Measurements from ENCODE around the gene TATDN3. TPM values are rescaled to one million over a fixed set of nuclear protein-coding genes. Genes with fewer than 3 reads are reported as not detected.
"Not testable (repeated sequence)": the region's sequence is repeated elsewhere in the genome, so short reads cannot be mapped to it uniquely, and the experiment has no call there.

TATDN3 gene, protein sequence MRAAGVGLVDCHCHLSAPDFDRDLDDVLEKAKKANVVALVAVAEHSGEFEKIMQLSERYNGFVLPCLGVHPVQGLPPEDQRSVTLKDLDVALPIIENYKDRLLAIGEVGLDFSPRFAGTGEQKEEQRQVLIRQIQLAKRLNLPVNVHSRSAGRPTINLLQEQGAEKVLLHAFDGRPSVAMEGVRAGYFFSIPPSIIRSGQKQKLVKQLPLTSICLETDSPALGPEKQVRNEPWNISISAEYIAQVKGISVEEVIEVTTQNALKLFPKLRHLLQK
- total RNA-seq, result 16.0 and 17.6 TPM in 2 replicates

DNA sequence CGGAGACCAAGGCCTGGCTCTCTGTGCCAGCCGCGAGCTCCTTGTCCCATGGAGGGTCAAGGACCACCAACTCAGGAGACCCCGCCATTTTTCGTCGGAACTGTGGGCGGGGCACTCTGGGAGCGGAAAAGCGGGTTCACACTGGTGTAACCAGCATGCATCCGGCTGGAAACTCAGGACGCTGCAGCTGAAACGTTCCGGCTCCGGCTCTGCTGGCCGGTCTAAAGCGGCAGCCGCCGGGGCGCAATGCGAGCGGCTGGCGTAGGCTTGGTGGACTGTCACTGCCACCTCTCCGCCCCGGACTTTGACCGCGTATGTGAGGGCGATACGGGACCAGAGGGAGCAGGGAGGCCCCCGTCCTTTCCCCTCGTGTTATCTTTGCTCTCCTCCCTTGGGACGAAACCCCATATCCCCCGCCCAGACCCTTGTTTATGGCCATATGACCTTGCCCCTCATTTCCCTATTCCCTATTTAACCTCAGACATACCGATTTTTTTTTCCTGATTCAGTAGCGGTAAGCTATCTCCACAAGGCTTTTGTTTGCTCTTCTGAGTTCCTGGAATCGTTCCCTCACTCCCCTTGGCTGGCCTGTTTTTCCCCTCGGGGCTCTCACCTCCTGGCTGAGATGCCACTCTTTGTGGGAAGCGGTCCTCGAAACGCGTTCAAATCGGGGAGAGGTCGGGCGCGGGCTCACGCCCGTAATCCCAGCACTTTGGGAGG, at the start of gene TATDN3, which contains the start of gene NSL1:
TATDN3 (plus strand) TSS at position 219 of the 720 bp plus-strand sequence; CDS start at position 247, 28 bp downstream.
NSL1 (minus strand) TSS at position 102 of the 720 bp plus-strand sequence; CDS start at position 88, 14 bp downstream.
- peak; percentile 73 for DNase-seq (ENCODE audit: low read depth)

- peak; percentile 73 for DNase-seq (ENCODE audit: low read depth)
These were observed 47.7 kb upstream of the TATDN3 start for GRCh38 chr1:212743901-212744475.

DNA sequence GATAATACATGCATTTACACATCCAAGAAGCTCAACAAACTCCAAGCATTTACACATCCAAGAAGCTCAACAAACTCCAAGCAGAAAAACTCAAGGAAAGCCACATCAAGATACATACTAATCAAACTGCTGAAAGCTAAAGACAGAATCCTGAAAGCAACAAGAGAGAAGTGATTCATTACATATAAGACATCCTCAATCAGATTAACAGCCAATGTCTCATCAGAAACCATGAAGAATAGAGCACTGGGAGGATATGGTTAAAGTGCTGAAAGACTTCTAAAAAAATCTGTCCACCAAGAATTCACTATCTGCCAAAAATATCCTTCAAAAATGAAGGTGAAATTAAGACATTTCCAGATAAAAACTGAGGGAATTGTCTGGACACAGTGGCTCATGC, 46.4 kb upstream of the TATDN3 start:
- no peak for DNase-seq (ENCODE audit: low read depth)

- DNase-seq (ENCODE audit: low read depth), result no peak
These were observed 45.1 kb upstream of the TATDN3 start for GRCh38 chr1:212746546-212746945.

DNA sequence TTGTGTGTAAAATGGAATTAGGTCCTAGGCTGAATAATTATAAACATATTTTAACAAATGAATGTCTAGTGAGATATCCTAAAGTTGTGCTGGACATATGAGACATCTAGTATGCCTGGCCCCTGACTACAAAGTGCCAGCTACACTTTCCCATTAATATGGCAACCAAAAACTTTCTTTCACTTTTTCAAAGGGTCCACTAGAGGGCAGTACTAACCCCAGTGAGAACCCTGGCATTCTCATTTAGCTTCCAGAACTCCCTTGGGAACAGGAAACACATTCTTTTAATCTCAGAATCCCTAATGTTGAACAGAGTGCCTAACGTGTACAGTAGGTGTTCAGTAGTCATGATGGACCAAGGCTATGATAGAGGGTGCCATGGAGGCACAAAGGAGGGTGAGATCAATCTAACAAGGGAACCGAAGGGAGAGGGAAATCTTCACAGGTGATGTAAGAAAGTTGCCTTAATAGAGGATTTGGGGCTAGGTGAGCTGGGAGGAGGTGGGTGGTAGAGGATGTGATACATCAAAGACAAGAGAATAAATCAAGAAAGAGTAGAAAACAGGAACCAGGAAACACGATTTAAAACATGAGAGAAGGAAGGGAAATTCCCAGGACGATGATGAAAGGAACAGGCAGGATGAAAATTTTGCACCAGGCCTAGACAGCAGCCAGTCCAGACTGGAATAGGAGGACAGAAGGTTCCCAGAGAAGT, 41.7 kb upstream of the TATDN3 start:
- DNase-seq (ENCODE audit: low read depth), result peak; percentile 74

DNA sequence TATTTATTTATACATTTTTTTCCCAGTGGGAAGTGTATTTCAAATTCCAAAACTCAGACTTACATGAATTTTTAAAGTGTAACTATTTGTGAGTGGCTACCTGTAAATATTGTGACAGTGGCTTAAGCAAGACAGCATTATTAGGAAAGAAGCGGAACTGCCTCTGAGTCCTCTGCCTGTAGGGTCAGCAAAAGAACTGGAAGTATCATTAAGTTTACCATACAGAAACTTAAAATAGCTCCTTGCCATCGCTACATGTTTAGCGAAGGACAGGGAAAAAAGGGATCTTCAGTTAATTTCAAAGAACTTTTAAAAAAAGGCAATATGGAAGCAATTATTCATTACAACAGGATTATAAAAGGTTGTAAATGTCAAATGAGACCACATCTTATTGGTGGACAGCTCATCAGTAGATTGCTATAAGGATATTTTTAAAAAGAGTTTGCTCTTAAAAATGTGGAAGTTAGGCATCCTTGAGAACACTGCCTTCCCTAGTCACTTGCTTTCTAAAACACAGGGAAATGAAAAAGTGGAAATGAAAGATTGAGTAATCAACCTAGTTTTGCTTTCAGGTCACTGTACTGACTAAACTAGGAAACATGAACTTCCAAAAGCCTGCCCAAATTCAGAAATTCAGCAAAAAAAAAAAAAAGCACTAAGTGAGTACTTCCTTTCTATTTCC, 39.3 kb upstream of the TATDN3 start:
- peak; percentile 22 for DNase-seq (ENCODE audit: low read depth)

- DNase-seq (ENCODE audit: low read depth), result no peak
These were observed 38.7 kb upstream of the TATDN3 start for GRCh38 chr1:212752934-212753497.

DNA sequence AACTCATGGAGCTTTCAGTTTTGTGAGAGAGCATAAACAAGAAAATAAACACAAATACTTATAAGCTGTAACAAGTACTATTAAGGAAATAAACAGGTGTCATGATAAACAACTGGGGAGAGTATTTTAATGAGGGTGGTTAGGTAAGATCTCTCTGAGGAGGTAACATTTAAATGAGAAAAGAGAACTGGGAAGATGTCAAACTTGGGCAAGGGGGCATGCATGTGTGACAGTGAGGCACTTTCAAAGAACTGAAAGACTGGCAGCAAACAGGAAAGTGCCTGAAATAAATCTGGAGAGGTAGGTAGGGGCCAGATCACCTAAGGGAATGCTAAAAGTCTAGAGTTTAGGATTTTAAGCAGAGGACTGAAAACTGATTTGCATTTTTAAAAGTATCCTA, 37.9 kb upstream of the TATDN3 start:
- no peak for DNase-seq (ENCODE audit: low read depth)

DNA sequence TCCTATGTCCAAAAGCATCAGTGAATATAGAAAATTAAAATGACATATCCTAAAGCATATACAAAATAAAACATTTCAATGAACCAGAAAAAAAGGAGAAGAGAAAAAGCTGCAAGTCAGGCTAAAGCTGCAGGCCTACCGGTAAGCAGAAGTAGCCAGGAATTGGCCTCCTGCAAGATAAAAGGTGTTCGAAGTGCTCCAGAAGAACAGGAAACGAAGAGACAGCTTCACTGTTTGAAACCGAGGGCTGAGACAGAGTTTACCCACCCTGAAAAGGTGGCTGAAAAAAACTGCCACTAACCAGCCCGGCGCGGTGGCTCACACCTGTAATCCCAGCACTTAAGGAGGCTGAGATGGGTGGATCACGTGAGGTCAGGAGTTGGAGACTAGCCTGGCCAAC, 37.5 kb upstream of the TATDN3 start:
- DNase-seq (ENCODE audit: low read depth), result no peak

DNA sequence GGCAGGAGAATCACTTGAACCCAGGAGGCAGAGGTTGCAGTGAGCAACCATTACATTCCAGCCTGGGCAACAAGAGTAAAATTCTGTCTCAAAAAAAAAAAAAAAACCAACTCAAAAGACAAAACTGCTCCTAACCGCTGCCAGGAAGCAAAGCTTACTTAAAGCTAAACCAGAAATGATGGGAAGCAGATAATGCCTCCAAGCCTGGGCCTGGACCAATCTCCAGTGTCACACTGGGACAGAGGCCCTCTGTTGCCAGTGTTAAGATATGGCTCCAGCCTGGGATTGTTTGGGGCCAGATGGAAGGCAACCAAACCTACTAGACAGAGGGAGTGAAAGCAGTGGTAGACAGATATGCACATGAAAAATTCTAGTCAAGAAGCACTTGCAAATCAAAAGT, 37.0 kb upstream of the TATDN3 start:
- DNase-seq (ENCODE audit: low read depth), result no peak

GRCh38 chr1:212759683-212760082, 32.0 kb upstream of the TATDN3 start:
- DNase-seq (ENCODE audit: low read depth), result no peak

DNA sequence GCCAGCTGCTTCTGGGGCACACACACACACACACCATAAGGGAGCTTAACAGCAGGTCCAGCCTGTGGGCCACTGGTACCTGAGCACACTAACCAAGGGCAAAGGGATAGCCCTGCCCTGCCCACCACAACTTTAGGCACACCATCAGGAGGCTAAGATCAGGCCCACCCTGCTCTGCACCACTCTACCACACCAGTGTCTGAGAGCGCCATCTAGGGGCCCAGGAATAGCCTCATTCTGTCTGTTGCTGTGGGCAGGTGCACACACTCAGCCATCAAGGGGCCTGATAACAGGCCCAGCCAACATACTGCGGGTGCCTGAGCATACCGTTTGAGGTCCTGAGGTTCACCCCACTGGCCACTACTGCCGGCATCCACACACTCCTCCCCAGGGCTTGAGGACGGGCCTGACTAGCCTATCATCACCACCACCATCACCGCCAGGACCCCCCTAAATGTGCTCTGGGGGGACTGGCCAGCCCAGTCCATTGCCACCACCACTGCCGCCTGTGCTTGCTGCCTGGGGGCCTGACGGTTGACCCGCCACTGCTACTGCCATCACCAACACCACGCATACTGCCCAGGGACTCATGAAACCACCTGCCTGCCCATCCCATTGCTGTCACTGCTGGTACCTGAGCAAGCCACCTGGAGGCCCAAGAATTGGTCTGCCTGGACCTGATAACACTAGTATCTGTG, 31.4 kb upstream of the TATDN3 start:
- DNase-seq (ENCODE audit: low read depth), result no peak

- DNase-seq (ENCODE audit: low read depth), result no peak
These were observed 29.5 kb upstream of the TATDN3 start for GRCh38 chr1:212762234-212762633.

GRCh38 chr1:212762839-212763238, 28.9 kb upstream of the TATDN3 start:
- no peak for DNase-seq (ENCODE audit: low read depth)

GRCh38 chr1:212764718-212765281, 26.9 kb upstream of the TATDN3 start:
- not testable (repeated sequence) for DNase-seq (ENCODE audit: low read depth)

DNA sequence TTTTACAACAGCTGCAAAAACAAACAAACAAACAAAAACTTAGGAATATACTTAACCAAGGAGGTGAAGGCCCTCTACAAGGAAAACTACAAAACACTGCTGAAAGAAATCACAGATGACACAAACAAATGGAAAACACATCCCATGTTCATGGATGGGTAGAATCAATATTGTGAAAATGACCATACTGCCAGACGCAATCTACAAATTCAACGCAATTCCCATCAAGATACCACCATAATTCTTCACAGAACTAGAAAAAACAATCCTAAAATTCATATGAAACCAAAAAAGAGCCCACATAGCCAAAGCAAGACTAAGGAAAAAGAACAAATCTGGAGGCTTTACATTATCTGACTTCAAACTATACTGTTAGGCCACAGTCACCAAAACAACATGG, 24.9 kb upstream of the TATDN3 start:
- DNase-seq (ENCODE audit: low read depth), result not testable (repeated sequence)

- DNase-seq (ENCODE audit: low read depth), result no peak
These were observed 22.1 kb upstream of the TATDN3 start for GRCh38 chr1:212769459-212770167.

DNA sequence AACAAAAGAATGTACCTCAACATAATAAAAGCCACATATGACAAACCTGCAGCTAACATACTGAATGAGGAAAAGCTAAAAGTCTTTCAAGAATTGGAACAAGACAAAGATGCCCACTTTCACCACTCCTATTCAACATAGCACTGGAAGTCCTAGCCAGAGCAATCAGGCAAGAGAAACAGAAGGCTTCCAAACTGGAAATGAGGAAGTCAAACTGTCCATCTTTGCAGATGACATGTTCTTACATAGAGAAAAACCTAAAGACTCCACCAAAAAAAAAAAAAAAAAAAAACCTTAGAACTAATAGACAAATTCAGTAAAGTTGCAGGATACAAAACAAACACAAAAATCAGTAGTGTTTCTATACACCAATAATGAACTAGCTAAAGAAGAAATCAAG, 20.4 kb upstream of the TATDN3 start:
- no peak for DNase-seq (ENCODE audit: low read depth)

DNA sequence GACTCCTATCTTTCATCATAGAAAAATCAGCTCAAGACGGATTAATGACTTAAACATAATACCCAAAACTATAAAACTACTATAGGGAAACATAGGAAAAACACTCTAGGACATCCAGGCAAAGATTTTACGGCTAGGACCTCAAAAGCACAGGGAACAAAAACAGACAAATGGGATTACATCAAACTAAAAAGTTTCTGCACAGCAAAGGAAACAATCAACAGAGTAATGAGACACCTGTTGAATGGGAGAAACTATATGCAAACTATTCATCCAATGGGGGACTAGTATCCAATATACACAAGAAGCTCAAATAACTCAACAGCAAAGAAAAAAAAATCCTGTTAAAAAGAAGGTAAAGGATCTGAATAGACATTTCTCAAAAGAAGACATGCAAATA, 18.7 kb upstream of the TATDN3 start:
- no peak for DNase-seq (ENCODE audit: low read depth)

DNA sequence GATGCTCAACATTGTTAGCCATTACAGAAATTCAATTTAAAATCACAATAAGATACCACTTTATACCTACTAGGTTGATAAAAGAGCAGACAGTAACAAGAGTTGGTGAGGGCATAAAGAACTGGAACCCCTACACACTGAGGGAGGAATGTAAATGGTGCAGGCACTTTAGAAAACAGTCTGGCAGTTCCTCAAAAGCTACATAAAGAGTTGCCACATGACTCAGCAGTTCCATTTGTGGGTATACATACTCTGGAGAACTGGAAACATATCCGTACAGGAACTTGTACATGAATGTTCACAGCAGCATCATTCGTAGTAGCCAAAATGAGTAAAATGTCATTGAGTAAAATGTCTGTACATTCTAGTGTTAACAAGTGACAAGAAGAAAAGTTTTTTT, 17.1 kb upstream of the TATDN3 start:
- DNase-seq (ENCODE audit: low read depth), result no peak

All from renal cortical epithelial cell (primary cell).